NCI-H510A (cell line): Measurements from ENCODE around the gene TOM1.

Source experiments
- DNase-seq: peaks from one replicate; lab custom pipeline; 2025; lab: John Stamatoyannopoulos, UW

Gene TOM1

DNA sequence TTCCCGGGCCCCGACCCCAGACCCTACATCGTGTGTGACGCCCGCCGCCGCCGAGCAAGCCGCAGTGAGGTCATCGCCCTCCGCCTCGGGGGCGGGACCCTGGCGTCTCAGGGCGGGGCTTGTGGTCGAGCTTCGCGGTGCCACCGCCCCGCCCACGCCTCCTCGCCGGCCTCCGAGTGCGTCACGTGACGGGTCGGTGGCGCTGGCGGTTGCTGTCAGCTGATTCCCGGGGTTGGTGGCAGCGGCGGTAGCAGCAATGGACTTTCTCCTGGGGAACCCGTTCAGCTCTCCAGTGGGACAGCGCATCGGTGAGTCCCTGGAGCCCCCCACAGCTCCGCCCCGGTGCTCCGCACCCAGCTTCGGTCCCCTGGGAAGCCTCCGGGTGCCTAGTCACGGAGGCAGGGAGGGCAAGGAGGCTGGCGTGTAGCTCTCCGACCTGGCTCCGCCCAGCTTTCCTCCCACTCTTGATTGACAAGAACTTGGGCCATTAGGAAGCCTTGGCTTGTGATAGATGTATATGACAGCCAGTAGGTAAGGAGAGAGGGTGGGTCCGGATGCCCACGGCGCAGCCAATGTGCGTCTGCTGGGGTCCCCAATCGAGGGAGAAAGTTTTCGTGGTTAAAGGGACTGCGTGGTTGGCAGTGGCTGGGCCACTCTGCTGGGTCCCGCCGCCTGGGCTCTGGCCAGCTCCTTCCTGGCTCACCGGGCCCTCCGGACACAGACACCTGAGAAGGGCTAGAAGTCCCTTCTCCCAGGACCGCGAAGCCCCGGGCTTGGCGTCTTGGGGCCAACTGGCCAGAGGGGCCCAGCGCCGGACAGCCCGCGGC is at the start of gene TOM1:
Gene TOM1 (plus strand): TSS at position 222 of the 827 bp plus-strand sequence. CDS start 35 bp downstream, at position 257.
- peak; percentile 84 for DNase-seq

DNA sequence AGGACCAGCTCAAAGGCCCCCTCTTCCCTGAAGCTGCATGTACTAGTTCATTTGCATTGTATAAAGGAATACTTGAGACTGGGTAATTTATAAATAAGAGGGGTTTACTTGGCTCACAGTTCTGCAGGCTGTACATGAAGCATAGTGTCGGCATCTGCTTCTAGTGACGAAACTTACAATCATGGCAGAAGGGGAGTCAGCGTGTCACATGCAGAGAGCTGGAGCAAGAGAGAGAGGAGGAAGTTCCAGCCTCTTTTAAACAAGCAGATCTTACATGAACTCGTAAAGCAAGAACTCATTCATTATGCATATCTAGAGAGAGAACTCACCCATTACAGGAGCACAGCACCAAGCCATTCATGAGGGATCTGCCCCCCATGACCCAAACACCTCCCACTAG is 49.5 kb upstream of the TOM1 start:
- DNase-seq = no peak

DNA sequence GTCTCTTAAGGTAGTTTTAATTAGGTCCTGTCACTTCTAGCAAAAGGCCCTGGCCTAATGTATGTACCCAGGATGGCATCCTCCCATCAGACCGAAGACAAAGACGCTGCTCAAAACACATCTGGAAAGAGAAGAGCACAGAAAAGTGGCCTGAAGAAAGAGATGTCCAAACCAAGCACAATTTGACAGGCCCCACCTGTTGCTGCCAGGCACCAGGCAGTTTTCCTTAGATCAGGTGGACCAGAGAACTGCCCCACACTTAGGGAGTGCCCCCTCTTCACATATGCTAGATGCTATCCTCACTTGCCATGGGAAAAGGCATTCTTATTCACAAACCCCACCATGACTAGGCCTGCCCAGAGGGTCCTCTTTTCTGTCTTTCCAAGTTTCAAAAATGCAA is 45.7 kb upstream of the TOM1 start:
- no peak for DNase-seq

DNA sequence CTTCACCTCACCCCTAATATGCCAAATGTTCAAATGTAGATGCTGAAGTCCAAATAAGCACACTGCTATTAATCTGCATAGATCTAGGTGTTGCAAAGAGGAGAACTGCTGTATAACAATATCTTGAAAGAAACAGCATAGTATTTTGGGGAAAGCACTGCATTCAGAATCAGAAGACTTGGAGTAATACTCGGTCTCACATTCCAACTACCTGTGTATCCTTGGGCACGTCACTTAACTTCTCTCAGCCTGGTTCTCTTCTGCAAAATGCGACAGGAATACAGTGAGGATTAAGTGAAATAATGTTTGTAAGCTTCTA is 42.7 kb upstream of the TOM1 start:
- no peak for DNase-seq

DNA sequence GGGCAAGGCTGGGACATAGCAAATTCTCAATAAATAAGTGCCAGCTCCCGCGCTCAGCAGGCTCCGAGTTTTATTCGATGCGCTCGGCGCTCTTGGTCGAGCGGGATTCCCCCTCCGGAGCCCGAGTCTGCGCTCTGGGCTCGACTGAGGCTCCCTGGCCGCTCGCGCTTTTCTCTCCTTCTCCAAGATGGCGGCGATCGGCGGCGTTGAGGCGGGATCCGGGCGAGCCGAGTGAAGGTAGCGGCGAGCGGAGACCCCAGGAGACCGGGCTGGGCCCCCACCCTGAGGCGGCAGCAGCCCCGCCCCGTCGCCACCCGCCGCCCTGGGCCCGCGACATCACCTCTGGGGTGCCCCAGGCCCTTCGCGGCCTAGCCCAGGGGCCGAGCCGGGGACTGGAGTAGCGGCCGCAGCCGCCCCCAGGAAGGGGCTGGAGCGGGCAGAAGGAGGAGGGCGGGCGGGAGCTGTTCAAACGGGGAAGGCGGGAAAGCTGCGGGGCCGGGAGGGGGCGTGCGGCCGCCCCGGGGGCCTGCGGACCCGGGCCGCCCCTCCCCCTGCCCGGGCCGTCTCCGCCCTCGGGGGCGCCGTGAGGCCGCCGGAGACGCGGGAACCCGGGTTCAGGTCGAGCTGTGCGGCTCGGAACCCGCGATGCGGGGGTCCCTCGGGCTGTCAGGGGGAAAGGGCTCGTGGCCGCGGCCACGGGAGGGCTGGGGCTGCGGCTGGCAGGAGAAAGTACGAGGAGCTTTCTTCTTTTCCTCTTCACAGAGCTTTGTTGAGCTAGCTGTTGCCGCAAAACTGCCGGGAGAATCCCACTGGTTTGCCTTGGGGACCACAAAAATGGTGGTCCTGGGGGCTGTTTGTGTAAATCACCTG is 42.1 kb upstream of the TOM1 start, which contains the start of gene HMGXB4:
Gene HMGXB4 (plus strand): TSS at position 173 of the 870 bp plus-strand sequence. CDS start 4,898 bp downstream, outside the sequence.
- peak; percentile 77 for DNase-seq

- DNase-seq = no peak
These were observed 41.3 kb upstream of the TOM1 start for GRCh38 chr22:35258191-35258988.

DNA sequence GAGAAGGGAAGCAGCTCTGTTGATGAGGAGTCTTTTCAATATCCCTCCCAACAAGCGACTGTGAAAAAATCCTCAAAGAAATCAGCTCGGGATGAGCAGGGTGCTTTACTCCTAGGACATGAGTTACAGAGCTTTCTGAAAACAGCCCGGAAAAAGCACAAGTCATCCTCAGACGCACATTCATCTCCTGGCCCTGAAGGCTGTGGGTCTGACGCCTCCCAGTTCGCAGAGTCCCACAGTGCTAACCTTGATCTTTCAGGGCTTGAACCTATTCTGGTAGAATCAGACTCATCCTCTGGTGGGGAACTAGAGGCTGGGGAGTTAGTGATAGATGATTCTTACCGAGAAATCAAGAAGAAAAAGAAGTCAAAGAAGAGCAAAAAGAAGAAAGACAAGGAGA is 34.7 kb upstream of the TOM1 start:
- no peak for DNase-seq

- no peak for DNase-seq
These were observed 33.4 kb upstream of the TOM1 start for GRCh38 chr22:35266277-35266676.

GRCh38 chr22:35269630-35270029 is 30.1 kb upstream of the TOM1 start:
- no peak for DNase-seq

DNA sequence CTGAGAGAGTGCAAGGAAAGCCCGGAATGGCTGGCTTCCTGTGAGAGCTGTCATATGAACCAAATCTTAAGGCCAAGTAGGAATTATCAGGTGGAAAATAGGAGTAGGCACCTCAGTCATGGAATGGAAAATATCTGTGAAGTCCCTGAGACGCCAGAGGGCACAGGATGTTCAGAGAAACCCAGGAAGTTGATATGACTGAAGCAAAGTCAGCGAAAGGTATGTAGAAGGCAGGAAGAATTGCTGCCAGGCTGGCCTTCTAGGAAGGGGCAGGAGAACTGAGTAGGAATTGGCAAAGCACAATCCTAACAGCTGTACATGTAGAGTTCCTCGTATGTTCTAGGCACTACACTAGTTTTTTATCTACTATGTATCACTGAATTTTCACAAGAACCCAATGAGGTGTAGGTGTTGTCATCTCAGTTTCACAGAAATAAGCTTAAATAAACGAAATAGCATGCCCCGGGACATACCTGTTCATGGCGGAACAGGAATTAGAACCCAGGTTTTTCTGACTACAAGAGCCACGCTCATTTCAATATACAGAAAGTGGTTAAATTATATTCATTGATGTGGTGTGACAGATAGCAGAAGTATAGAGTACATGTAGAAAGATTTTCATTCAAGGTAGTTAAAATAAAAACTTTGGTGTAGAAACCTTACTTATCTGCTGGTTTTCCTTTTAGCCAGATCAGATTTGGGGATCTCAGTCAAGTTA is 25.4 kb upstream of the TOM1 start:
- DNase-seq = no peak

- DNase-seq = no peak
These were observed 24.1 kb upstream of the TOM1 start for GRCh38 chr22:35275580-35275979.

DNA sequence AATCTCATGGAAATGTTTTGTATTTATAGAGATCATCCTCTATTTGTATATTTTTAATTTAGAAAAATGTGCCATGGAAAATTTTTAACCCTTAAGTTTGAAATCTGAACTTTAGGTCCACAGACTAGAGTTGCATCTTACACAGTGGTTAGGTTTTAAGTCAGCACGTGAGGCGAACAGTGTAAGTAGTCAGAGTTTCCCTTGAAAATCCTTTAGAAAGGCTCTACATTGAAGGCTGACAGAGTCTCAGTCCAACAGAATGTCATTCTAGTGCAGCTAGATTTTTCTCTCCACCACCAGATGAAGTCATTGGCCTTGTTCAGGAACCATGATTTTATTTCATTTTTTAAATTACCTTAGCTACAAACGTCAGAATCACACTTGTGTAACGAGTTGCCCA is 23.7 kb upstream of the TOM1 start:
- DNase-seq = no peak

- no peak for DNase-seq
These were observed 11.6 kb upstream of the TOM1 start for GRCh38 chr22:35288116-35288515.

- DNase-seq = no peak
These were observed 6.9 kb upstream of the TOM1 start for GRCh38 chr22:35292786-35293185.

DNA sequence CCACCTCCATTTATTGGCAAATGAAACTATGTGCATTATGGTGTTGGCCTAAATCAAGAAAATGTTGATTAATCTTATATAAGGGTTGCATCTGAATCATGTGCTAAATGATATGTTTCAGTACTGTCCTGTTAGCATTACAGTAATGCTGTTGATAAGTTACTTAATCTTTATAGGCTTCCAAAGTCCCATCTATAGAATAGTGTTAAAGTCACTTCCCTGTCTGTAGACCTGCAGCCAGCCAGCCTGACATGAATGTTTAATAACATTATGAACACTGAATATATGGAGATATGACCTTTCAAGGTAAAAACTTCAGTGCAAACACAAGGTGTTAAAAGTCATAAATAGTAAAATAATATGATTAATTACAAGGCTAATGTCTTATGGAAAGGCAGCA is 3.6 kb upstream of the TOM1 start:
- no peak for DNase-seq

DNA sequence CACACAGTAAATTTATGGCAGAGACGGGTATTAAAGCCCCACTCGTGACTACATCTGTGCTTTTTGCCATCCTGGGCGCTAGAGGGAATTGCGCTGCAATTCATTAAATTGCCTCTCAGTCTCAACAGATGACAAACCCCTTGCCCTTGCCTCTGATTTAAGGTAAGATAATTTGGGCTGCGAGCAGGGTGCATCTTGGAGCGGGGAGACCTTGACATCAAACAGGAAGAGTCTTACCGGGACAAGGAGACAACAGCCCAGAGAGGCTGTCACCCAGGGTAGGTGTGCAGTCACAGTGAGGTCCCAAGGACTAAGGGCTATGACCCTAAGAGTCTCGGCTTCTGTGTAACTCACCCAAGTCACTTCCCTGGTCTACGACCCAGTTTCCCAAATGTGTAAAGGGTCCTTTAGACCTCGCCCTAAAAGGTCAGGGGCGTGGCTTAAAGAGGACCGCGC is 449 bp upstream of the TOM1 start:
- no peak for DNase-seq

GRCh38 chr22:35301372-35301874 is 1.7 kb downstream of the TOM1 start:
- no peak for DNase-seq

DNA sequence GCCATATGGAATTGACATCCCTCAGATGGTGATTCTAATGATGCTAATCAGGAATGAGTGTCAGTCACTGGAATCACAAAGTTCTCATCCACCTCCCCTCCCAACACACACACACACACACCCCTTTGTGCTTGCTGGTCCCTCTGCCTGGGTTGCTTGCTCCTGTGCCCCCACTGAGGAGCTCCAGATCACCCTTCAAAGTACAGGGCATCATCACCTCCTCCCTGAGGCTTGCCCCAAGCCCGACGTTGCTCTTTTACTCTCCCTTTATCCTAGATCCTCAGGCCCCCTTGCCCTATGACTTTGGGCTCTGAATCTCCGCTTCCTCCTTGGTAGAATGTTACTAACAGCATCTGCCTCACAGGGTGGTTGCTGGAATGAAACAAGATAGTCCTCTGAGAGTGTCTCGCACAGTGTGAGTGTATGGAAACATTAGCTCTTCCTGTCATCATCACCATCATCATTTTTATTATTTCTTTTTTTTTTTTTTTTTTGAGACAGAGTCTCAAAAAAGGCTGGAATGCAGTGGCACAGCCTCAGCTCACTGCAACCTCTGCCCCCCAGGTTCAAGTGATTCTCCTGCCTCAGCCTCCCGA is 3.4 kb downstream of the TOM1 start:
- DNase-seq = no peak

GRCh38 chr22:35305525-35306070 is 5.9 kb downstream of the TOM1 start:
- no peak for DNase-seq

- no peak for DNase-seq
These were observed 6.8 kb downstream of the TOM1 start for GRCh38 chr22:35306350-35306967.
